NB4 (cell line): Measurements from ENCODE around the gene PARP11.

Experiments used
- MYC ChIP-seq: IDR thresholded peaks from 2 replicates; pipeline ENCODE4 v1.6.1; 2011; ENCODE audit warnings: low read depth, low read length
- POLR2A ChIP-seq: IDR thresholded peaks from 2 replicates; pipeline ENCODE4 v1.6.1; 2011; ENCODE audit warnings: mild to moderate bottlenecking; ENCODE audit not compliant: insufficient read length; ENCODE audit errors: extremely low read depth
- TF ChIP-seq, protein P1 (sequence below): IDR thresholded peaks from one replicate; pipeline ENCODE4 v1.5.1; 2012; ENCODE audit warnings: low read depth, low read length

DNA sequence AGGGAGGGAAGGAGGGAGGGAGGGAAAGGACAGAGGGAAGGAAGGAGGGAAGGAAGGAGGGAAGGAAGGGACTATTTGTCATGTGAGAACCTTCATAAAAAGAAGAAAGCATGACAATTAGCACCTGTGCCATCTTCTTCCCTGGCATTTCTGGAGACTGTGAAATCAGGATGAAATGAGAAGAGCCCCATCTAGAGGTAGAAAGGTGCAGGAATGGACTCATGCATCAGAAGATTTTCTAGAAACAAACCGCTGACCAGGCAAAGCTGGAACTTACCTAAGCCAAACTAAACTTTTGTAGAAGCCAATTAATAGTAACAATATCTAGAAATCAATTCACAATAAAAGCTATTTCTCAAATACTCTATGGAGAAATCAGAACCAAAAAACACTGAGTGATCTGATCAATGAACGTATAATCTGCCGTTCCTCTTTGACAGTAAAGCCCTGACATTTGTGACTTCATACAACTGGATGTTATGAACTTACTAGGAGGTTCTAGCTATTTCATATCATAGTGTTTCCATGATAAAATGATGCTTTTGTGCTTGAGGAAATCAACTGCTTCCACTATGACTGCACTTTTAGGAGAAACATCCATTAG lies 95.9 kb downstream of the PARP11 start:
- TF ChIP-seq POLR2A (no peak), MYC (peak; percentile 25; the same call in 1 of the 2 replicates)
- TF ChIP-seq, protein P1, sequence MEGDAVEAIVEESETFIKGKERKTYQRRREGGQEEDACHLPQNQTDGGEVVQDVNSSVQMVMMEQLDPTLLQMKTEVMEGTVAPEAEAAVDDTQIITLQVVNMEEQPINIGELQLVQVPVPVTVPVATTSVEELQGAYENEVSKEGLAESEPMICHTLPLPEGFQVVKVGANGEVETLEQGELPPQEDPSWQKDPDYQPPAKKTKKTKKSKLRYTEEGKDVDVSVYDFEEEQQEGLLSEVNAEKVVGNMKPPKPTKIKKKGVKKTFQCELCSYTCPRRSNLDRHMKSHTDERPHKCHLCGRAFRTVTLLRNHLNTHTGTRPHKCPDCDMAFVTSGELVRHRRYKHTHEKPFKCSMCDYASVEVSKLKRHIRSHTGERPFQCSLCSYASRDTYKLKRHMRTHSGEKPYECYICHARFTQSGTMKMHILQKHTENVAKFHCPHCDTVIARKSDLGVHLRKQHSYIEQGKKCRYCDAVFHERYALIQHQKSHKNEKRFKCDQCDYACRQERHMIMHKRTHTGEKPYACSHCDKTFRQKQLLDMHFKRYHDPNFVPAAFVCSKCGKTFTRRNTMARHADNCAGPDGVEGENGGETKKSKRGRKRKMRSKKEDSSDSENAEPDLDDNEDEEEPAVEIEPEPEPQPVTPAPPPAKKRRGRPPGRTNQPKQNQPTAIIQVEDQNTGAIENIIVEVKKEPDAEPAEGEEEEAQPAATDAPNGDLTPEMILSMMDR = peak; percentile 65
